ENCODE results near the gene PIR. TPM values are rescaled to one million over a fixed set of nuclear protein-coding genes. Genes with fewer than 3 reads are reported as not detected.

The PIR gene
- total RNA-seq, 1 donor from 2014 or later = 28.8 TPM

- H3K27ac Mint-ChIP-seq = no peak overlapping the region
- no peak for TF ChIP-seq CTCF (IDR thresholded peaks at IDR 0.05; ENCODE audit: unreplicated experiment)
- H3K27me3 Mint-ChIP-seq (ENCODE audit: low read depth) = no peaks in the 10 kb centered on the region
- H3K4me3 Mint-ChIP-seq = no peak overlapping the region
- peaks cover 3% of the 10 kb centered on the region for H3K36me3 Mint-ChIP-seq
- peaks cover 2% of the 10 kb centered on the region for H3K4me1 Mint-ChIP-seq
- DNase-seq (ENCODE audit: low spot score in 2 of 2, unreplicated experiment in 2 of 2) = no peak
- peaks cover 5% of the 10 kb centered on the region for H3K9me3 Mint-ChIP-seq
Measured at GRCh38 chrX:15398874-15399273, 94.3 kb downstream of the PIR start.

DNA sequence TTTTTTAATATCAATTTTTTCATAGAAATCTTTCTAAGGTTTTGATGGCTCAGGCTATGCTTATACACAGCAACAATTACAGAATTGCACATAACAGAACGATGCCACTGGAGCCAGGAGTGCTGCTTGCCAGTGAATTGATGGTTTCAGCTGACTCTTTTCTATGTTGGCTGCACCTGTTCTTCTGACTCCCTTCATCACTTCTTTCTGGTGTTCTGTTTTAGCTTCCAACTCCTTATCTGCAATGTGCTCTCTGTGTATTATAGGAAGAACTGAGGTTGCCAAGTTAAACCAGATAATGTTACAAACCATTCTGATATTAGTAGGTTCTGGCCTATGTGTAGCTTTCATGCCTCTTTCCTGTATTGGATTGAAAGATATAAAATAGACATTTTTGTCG, 97.3 kb downstream of the PIR start:
- H3K27me3 Mint-ChIP-seq (ENCODE audit: low read depth) = no peaks in the 10 kb centered on the region
- DNase-seq (ENCODE audit: low spot score in 2 of 2, unreplicated experiment in 2 of 2) = no peak
- H3K36me3 Mint-ChIP-seq = peaks cover 3% of the 10 kb centered on the region
- no peak for TF ChIP-seq CTCF (IDR thresholded peaks at IDR 0.05; ENCODE audit: unreplicated experiment)
- no peak overlapping the region for H3K4me3 Mint-ChIP-seq
- H3K4me1 Mint-ChIP-seq = no peaks in the 10 kb centered on the region
- H3K27ac Mint-ChIP-seq = no peak overlapping the region
- H3K9me3 Mint-ChIP-seq = peaks cover 5% of the 10 kb centered on the region

GRCh38 chrX:15391850-15392249, 101.3 kb downstream of the PIR start:
- Mint-ChIP-seq H3K36me3 (no peaks in the 10 kb centered on the region), H3K27me3 (ENCODE audit: low read depth) (no peaks in the 10 kb centered on the region), H3K4me1 (no peaks in the 10 kb centered on the region), H3K9me3 (no peaks in the 10 kb centered on the region), H3K27ac (no peak overlapping the region), H3K4me3 (no peak overlapping the region)
- DNase-seq (ENCODE audit: low spot score in 2 of 2, unreplicated experiment in 2 of 2) = no peak
- no peak for TF ChIP-seq CTCF (IDR thresholded peaks at IDR 0.05; ENCODE audit: unreplicated experiment)

DNA sequence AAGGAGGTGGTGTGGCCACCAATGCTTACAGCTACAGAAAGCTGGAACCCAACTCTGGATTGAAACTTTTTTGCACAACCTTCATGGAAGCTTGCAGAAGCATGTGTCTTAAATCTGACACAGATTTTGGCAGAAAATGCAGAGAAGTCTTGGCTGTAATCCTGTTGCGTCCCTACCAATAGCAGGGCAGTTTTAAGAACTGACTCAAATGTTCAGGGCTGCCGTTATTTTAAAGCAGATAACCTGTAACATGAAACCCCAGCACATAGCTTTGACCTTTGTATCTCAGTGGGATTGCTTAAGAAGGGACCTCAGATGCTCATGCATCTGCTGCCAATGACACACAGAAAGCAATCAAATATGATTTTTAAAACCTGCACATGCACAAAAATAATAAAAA, 108.8 kb downstream of the PIR start, which contains the start of gene VEGFD:
TSS of gene VEGFD (minus strand) at position 110 of the 400 bp plus-strand sequence. CDS start 467 bp downstream, outside the sequence.
- Mint-ChIP-seq H3K36me3 (no peaks in the 10 kb centered on the region), H3K9me3 (no peaks in the 10 kb centered on the region), H3K27me3 (ENCODE audit: low read depth) (no peaks in the 10 kb centered on the region), H3K27ac (no peak within 1 kb of the TSS), H3K4me1 (peaks cover 11% of the 10 kb centered on the region), H3K4me3 (no peak within 1 kb of the TSS)
- no peak for TF ChIP-seq CTCF (IDR thresholded peaks at IDR 0.05; ENCODE audit: unreplicated experiment)
- DNase-seq (ENCODE audit: low spot score in 2 of 2, unreplicated experiment in 2 of 2) = no peak

- H3K4me3 Mint-ChIP-seq = no peak overlapping the region
Measured at GRCh38 chrX:15382813-15383212, 110.3 kb downstream of the PIR start.

More at GRCh38 chrX:15382813-15383212, 110.3 kb downstream of the PIR start:
- no peak for TF ChIP-seq CTCF (IDR thresholded peaks at IDR 0.05; ENCODE audit: unreplicated experiment)
- Mint-ChIP-seq H3K27me3 (ENCODE audit: low read depth) (no peaks in the 10 kb centered on the region), H3K27ac (no peak overlapping the region), H3K9me3 (no peaks in the 10 kb centered on the region), H3K36me3 (no peaks in the 10 kb centered on the region), H3K4me1 (peaks cover 11% of the 10 kb centered on the region)
- DNase-seq (ENCODE audit: low spot score in 2 of 2, unreplicated experiment in 2 of 2) = no peak
